ENCODE results near the gene IMPACT. TPM values are rescaled to one million over a fixed set of nuclear protein-coding genes. Genes with fewer than 3 reads are reported as not detected.

The IMPACT gene, protein sequence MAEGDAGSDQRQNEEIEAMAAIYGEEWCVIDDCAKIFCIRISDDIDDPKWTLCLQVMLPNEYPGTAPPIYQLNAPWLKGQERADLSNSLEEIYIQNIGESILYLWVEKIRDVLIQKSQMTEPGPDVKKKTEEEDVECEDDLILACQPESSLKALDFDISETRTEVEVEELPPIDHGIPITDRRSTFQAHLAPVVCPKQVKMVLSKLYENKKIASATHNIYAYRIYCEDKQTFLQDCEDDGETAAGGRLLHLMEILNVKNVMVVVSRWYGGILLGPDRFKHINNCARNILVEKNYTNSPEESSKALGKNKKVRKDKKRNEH
- 36.4 TPM for polyA plus RNA-seq (2013)

DNA sequence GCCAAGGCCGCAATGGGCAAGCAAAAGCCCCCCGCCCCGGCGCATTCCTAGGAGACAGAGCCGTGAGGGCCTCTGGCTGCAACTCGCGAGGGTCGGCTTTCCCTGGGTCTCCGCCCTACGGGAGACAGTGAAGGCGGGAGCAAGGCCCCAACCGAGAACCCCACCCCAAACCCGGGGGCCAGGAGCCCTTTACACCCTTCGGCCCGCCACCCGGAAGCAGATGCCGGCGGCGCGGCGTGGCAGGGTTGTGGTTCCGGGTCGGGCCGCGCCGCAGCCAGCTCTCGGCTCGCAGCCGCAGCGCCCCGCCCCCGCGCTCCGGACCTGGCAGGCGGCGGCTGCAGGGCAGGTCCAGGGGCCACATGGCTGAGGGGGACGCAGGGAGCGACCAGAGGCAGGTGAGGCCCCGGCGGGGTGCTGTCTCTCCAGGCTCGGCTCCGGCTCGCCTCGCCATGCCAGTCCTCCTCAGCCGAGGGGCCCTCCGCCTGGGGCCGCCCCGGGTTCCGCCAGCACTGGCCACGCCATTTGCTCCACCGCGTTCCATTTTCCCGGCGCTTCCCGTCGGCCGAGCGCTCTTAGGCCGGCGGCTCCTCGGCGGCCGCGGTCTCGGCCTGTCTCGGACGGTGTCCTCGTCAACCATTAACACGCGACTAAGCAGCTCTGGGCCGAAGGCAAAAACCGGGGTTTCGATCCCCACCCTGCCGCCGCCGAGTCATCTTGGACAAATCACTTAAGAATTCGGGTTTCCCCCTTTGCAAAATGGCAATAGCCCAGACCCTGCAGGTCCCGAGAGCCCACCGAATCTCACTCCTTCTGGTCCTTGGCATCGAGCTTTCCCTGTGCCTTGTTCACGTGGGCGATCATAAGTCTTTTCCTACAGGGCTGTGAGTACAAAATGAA, at the start of gene IMPACT:
TSS of gene IMPACT (plus strand) at position 273 of the 897 bp plus-strand sequence. CDS start at position 360, 87 bp downstream.
- Histone ChIP-seq H3K27me3 (replicated peaks in 2 of 5; ENCODE audit: control insufficient read depth in 4 of 5, insufficient read depth in 5 of 5, low read length in 4 of 5) (peaks cover 0 to 32% (median 8%) of the 10 kb centered on the region in 5 experiments), H3K4me1 (ENCODE audit: control extremely low read depth in 1 of 4, control insufficient read depth in 4 of 4, insufficient read depth in 4 of 4, low read length in 3 of 4) (peaks cover 2 to 12% (median 7%) of the 10 kb centered on the region in 4 experiments), H3K4me3 (ENCODE audit: control insufficient read depth in 1 of 7, extremely low read depth in 1 of 7, insufficient read depth in 4 of 7, low read depth in 2 of 7, low read length in 6 of 7) (peak within 1 kb of the TSS; percentile 59 to 83 (median 73)), H3K9me3 (ENCODE audit: control extremely low read depth in 1 of 5, control insufficient read depth in 4 of 5, insufficient read depth in 2 of 5, low read depth in 1 of 5, low read length in 4 of 5) (peaks cover 0 to 3% (median 0%) of the 10 kb centered on the region in 5 experiments), H3K36me3 (ENCODE audit: control insufficient read depth in 4 of 4, insufficient read depth in 4 of 4, low read length in 3 of 4) (peaks cover 0 to 12% (median 3%) of the 10 kb centered on the region in 4 experiments), H3K27ac (ENCODE audit: insufficient read depth in 1 of 2, low read depth in 1 of 2, low read length in 2 of 2, poor library complexity in 1 of 2, severe bottlenecking in 2 of 2) (peak within 1 kb of the TSS in 1 of 2 experiments; percentile 68)
- WGBS (ENCODE audit: insufficient coverage) = under 1% methylated on average over 80 of the region's 82 CpGs
- ChIA-PET POLR2A (interaction anchor here (1.1 kb wide), 1 partner anchor 44 kb away, joined by 5 read pairs; no protein-coding TSS in a partner anchor), CTCF (interaction anchor here (1.4 to 1.5 kb wide), 3 partner anchors 9 to 68 kb away, joined by 3 read pairs; no protein-coding TSS in a partner anchor)
- DNase-seq = peak; percentile 74 to 81 (median 80)

DNA sequence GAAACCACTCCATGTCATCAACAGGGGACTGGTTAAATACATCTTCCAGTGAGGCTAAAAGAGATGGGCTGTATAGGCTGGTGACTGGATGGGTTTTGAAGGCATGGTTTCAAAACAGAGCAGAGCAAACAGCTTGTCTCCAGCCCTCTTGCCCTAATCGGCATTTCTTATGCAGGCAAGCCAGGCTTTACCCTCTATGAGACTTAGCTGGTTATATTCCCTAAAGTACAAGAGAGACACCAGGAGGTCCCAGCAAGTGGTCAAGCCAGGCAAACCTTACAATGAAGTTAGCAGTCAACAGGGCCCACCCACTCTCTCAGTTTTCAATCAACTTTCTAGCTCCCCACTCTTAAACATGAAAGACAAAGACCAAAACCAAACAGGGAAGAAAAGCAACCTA, 47.9 kb upstream of the IMPACT start:
- POLR2A ChIA-PET = interaction anchor here (0.6 kb wide), 1 partner anchor 1181 kb away, joined by 4 read pairs; no protein-coding TSS in a partner anchor
- Histone ChIP-seq H3K4me3 (ENCODE audit: control insufficient read depth in 1 of 7, extremely low read depth in 1 of 7, insufficient read depth in 4 of 7, low read depth in 2 of 7, low read length in 6 of 7) (no peak overlapping the region), H3K27ac (ENCODE audit: insufficient read depth in 1 of 2, low read depth in 1 of 2, low read length in 2 of 2, poor library complexity in 1 of 2, severe bottlenecking in 2 of 2) (no peak overlapping the region), H3K9me3 (ENCODE audit: control extremely low read depth in 1 of 5, control insufficient read depth in 4 of 5, insufficient read depth in 2 of 5, low read depth in 1 of 5, low read length in 4 of 5) (no peaks in the 10 kb centered on the region), H3K4me1 (ENCODE audit: control extremely low read depth in 1 of 4, control insufficient read depth in 4 of 4, insufficient read depth in 4 of 4, low read length in 3 of 4) (peaks cover 0 to 9% (median 2%) of the 10 kb centered on the region in 4 experiments), H3K27me3 (replicated peaks in 2 of 5; ENCODE audit: control insufficient read depth in 4 of 5, insufficient read depth in 5 of 5, low read length in 4 of 5) (no peaks in the 10 kb centered on the region), H3K36me3 (ENCODE audit: control insufficient read depth in 4 of 4, insufficient read depth in 4 of 4, low read length in 3 of 4) (peaks cover 10 to 30% (median 19%) of the 10 kb centered on the region in 4 experiments)
- no peak for DNase-seq
- CTCF ChIA-PET = interaction anchor here (0.9 kb wide), 2 partner anchors 54 to 112 kb away, joined by 3 read pairs; no protein-coding TSS in a partner anchor
- no CpG with 5 or more reads among the region's 1 CpG for WGBS (ENCODE audit: insufficient coverage)

DNA sequence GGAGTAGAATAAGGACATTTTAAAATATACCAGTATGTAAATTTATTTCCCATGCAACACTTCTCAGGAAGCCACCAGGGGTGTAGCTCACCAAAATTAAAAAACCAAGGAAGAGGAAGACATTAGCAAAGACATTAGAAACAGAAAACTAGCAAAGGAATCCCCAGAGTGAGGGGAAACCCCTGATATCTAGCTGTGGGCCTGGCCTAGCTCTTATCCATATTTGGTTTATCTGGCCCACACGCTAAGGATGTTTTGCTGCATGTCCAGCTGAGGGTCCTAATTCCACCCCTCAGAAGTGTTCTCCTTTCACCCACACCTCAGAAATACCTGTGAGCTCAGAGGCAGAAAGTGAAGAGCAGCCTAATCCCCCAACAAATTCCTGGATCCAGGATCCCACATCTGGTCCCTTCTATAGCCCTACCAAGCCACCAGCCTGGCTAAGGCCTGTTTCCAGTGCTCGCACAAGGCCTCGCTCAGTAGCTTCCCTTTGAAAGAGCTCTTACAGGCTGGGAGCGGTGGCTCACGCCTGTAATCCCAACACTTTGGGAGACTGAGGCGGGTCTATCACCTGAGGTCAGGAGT, 46.2 kb upstream of the IMPACT start:
- no peak overlapping the region for H3K27ac ChIP-seq (ENCODE audit: insufficient read depth in 1 of 2, low read depth in 1 of 2, low read length in 2 of 2, poor library complexity in 1 of 2, severe bottlenecking in 2 of 2)
- H3K27me3 ChIP-seq (replicated peaks in 2 of 5; ENCODE audit: control insufficient read depth in 4 of 5, insufficient read depth in 5 of 5, low read length in 4 of 5) = no peaks in the 10 kb centered on the region
- no peaks in the 10 kb centered on the region for H3K9me3 ChIP-seq (ENCODE audit: control extremely low read depth in 1 of 5, control insufficient read depth in 4 of 5, insufficient read depth in 2 of 5, low read depth in 1 of 5, low read length in 4 of 5)
- peaks cover 0 to 6% (median 2%) of the 10 kb centered on the region in 4 experiments for H3K4me1 ChIP-seq (ENCODE audit: control extremely low read depth in 1 of 4, control insufficient read depth in 4 of 4, insufficient read depth in 4 of 4, low read length in 3 of 4)
- ChIA-PET POLR2A (no interaction called here), CTCF (interaction anchor here (1.0 to 1.6 kb wide), 5 partner anchors 9 to 64 kb away, joined by 3 to 4 read pairs (median 4); no protein-coding TSS in a partner anchor)
- H3K4me3 ChIP-seq (ENCODE audit: control insufficient read depth in 1 of 7, extremely low read depth in 1 of 7, insufficient read depth in 4 of 7, low read depth in 2 of 7, low read length in 6 of 7) = no peak overlapping the region
- WGBS (ENCODE audit: insufficient coverage) = 97% methylated on average over 6 of the region's 6 CpGs
- peaks cover 2 to 20% (median 10%) of the 10 kb centered on the region in 4 experiments for H3K36me3 ChIP-seq (ENCODE audit: control insufficient read depth in 4 of 4, insufficient read depth in 4 of 4, low read length in 3 of 4)
- no peak for DNase-seq

GRCh38 chr18:24381126-24381525, 45.3 kb upstream of the IMPACT start:
- Histone ChIP-seq H3K4me3 (ENCODE audit: control insufficient read depth in 1 of 7, extremely low read depth in 1 of 7, insufficient read depth in 4 of 7, low read depth in 2 of 7, low read length in 6 of 7) (no peak overlapping the region), H3K9me3 (ENCODE audit: control extremely low read depth in 1 of 5, control insufficient read depth in 4 of 5, insufficient read depth in 2 of 5, low read depth in 1 of 5, low read length in 4 of 5) (no peaks in the 10 kb centered on the region), H3K4me1 (ENCODE audit: control extremely low read depth in 1 of 4, control insufficient read depth in 4 of 4, insufficient read depth in 4 of 4, low read length in 3 of 4) (peaks cover 0 to 6% (median 2%) of the 10 kb centered on the region in 4 experiments), H3K27me3 (replicated peaks in 2 of 5; ENCODE audit: control insufficient read depth in 4 of 5, insufficient read depth in 5 of 5, low read length in 4 of 5) (no peaks in the 10 kb centered on the region), H3K36me3 (ENCODE audit: control insufficient read depth in 4 of 4, insufficient read depth in 4 of 4, low read length in 3 of 4) (peaks cover 2 to 13% (median 7%) of the 10 kb centered on the region in 4 experiments), H3K27ac (ENCODE audit: insufficient read depth in 1 of 2, low read depth in 1 of 2, low read length in 2 of 2, poor library complexity in 1 of 2, severe bottlenecking in 2 of 2) (no peak overlapping the region)
- 100% methylated on average over 1 of the region's 1 CpG for WGBS (ENCODE audit: insufficient coverage)
- ChIA-PET POLR2A (no interaction called here), CTCF (interaction anchor here (1.1 to 1.6 kb wide), 3 partner anchors 10 to 63 kb away, joined by 3 to 4 read pairs (median 4); no protein-coding TSS in a partner anchor)
- no peak for DNase-seq

GRCh38 chr18:24386681-24387080, 39.8 kb upstream of the IMPACT start:
- H3K4me1 ChIP-seq (ENCODE audit: control extremely low read depth in 1 of 4, control insufficient read depth in 4 of 4, insufficient read depth in 4 of 4, low read length in 3 of 4) = peaks cover 0 to 2% (median 0%) of the 10 kb centered on the region in 4 experiments
- CTCF ChIA-PET = no interaction called here
- no peak overlapping the region for H3K4me3 ChIP-seq (ENCODE audit: control insufficient read depth in 1 of 7, extremely low read depth in 1 of 7, insufficient read depth in 4 of 7, low read depth in 2 of 7, low read length in 6 of 7)
- DNase-seq = no peak
- POLR2A ChIA-PET = no interaction called here
- no peaks in the 10 kb centered on the region for H3K9me3 ChIP-seq (ENCODE audit: control extremely low read depth in 1 of 5, control insufficient read depth in 4 of 5, insufficient read depth in 2 of 5, low read depth in 1 of 5, low read length in 4 of 5)
- H3K36me3 ChIP-seq (ENCODE audit: control insufficient read depth in 4 of 4, insufficient read depth in 4 of 4, low read length in 3 of 4) = peaks cover 0 to 5% (median under 1%) of the 10 kb centered on the region in 4 experiments
- H3K27ac ChIP-seq (ENCODE audit: insufficient read depth in 1 of 2, low read depth in 1 of 2, low read length in 2 of 2, poor library complexity in 1 of 2, severe bottlenecking in 2 of 2) = no peak overlapping the region
- H3K27me3 ChIP-seq (replicated peaks in 2 of 5; ENCODE audit: control insufficient read depth in 4 of 5, insufficient read depth in 5 of 5, low read length in 4 of 5) = no peaks in the 10 kb centered on the region
- 100% methylated on average over 2 of the region's 6 CpGs for WGBS (ENCODE audit: insufficient coverage)

GRCh38 chr18:24388957-24389356, 37.5 kb upstream of the IMPACT start:
- no peak overlapping the region for H3K4me3 ChIP-seq (ENCODE audit: control insufficient read depth in 1 of 7, extremely low read depth in 1 of 7, insufficient read depth in 4 of 7, low read depth in 2 of 7, low read length in 6 of 7)
- no peak for DNase-seq
- WGBS (ENCODE audit: insufficient coverage) = 97% methylated on average over 3 of the region's 3 CpGs
- no peak overlapping the region for H3K27ac ChIP-seq (ENCODE audit: insufficient read depth in 1 of 2, low read depth in 1 of 2, low read length in 2 of 2, poor library complexity in 1 of 2, severe bottlenecking in 2 of 2)
- peaks cover 0 to 6% (median 0%) of the 10 kb centered on the region in 4 experiments for H3K36me3 ChIP-seq (ENCODE audit: control insufficient read depth in 4 of 4, insufficient read depth in 4 of 4, low read length in 3 of 4)
- ChIA-PET POLR2A (no interaction called here), CTCF (interaction anchor here (0.6 kb wide), 1 partner anchor 16 kb away, joined by 3 read pairs; no protein-coding TSS in a partner anchor)
- H3K4me1 ChIP-seq (ENCODE audit: control extremely low read depth in 1 of 4, control insufficient read depth in 4 of 4, insufficient read depth in 4 of 4, low read length in 3 of 4) = peaks cover 0 to 2% (median 0%) of the 10 kb centered on the region in 4 experiments
- H3K9me3 ChIP-seq (ENCODE audit: control extremely low read depth in 1 of 5, control insufficient read depth in 4 of 5, insufficient read depth in 2 of 5, low read depth in 1 of 5, low read length in 4 of 5) = no peaks in the 10 kb centered on the region
- no peaks in the 10 kb centered on the region for H3K27me3 ChIP-seq (replicated peaks in 2 of 5; ENCODE audit: control insufficient read depth in 4 of 5, insufficient read depth in 5 of 5, low read length in 4 of 5)

All from common myeloid progenitor, CD34-positive (primary cell).